B cell (primary cell): ENCODE results near the gene DHX40. TPM values are rescaled to one million over a fixed set of nuclear protein-coding genes. Genes with fewer than 3 reads are reported as not detected.
A peak's percentile ranks its signal among the peaks of the same experiment; 100 is the strongest.

Source experiments
- ATAC-seq: fragments of 200-7000 bp; cut with Tn5 transposase; one replicate; pipeline ENCODE4 v1.10.0; 2021; ENCODE audit warnings: low read depth, mild to moderate bottlenecking, moderate number of reproducible peaks, moderate library complexity
- CTCF ChIA-PET: fragments of 350-600 bp; sonication (Branson Sonifier 250); formaldehyde crosslinking; loops from one replicate; lab custom pipeline; 2021; ENCODE audit warnings: antibody characterized with exemption, inconsistent platforms; lab: Charles Lee
- POLR2A ChIA-PET: fragments of 350-600 bp; sonication (Branson Sonifier 250); formaldehyde crosslinking; loops from one replicate; lab custom pipeline; 2021; ENCODE audit warnings: antibody characterized with exemption; lab: Charles Lee
- DNase-seq: peaks from one replicate; pipeline ENCODE4 v3.0.0; 2013
- H2AFZ ChIP-seq: 2 replicates; pipeline ENCODE4 v1.6.1; 2012; ENCODE audit warnings: mild to moderate bottlenecking, low read depth, low read length; ENCODE audit not compliant: insufficient read depth, poor library complexity, severe bottlenecking
- H3K27ac ChIP-seq, 2 donors: 1 replicate in 1 of 2; 2 replicates in 1 of 2; pipeline ENCODE4 v1.5.1; 2012 to 2013; ENCODE audit warnings: low read length in 2 of 2, mild to moderate bottlenecking in 2 of 2, moderate library complexity in 1 of 2
- H3K27me3 ChIP-seq, 4 experiments: fragments of 200-600 bp in 1 of 4; sonication (generic) in 1 of 4; replicated peaks in 1 of 4; 1 replicate in 2 of 4; 2 replicates in 2 of 4; pipeline versions ENCODE4 v1.6.1 to v1.7.0; 2013 to 2016; ENCODE audit warnings: low read length in 3 of 4, mild to moderate bottlenecking in 2 of 4, mixed read lengths in 1 of 4, moderate library complexity in 1 of 4; ENCODE audit not compliant: insufficient read depth in 4 of 4, control insufficient read depth in 3 of 4; ENCODE audit errors: control extremely low read depth in 1 of 4
- H3K36me3 ChIP-seq, 2 experiments: replicated peaks in 1 of 2; 1 replicate in 1 of 2; 2 replicates in 1 of 2; pipeline versions ENCODE4 v1.6.1 to v1.7.1; 2013; ENCODE audit warnings: low read length in 1 of 2; ENCODE audit not compliant: insufficient read depth in 2 of 2, control insufficient read depth in 1 of 2; ENCODE audit errors: control extremely low read depth in 1 of 2, extremely low read depth in 1 of 2
- H3K4me1 ChIP-seq, 2 donors: fragments of 200-600 bp in 1 of 2; sonication (generic) in 1 of 2; 1 replicate in 1 of 2; 2 replicates in 1 of 2; pipeline versions ENCODE4 v1.5.1 to v1.6.1; 2013 to 2017; ENCODE audit warnings: low read length in 2 of 2; ENCODE audit not compliant: control insufficient read depth in 2 of 2, insufficient read depth in 2 of 2
- H3K4me2 ChIP-seq: replicated peaks from 2 replicates; pipeline ENCODE3; 2012; ENCODE audit warnings: mild to moderate bottlenecking, low read depth, low read length; ENCODE audit not compliant: poor library complexity, severe bottlenecking
- H3K4me3 ChIP-seq, 5 experiments: fragments of 200-600 bp in 1 of 5; sonication (generic) in 1 of 5; 1 replicate in 3 of 5; 2 replicates in 2 of 5; pipeline versions ENCODE4 v1.5.1 to v1.7.0; 2011 to 2016; ENCODE audit warnings: low read length in 4 of 5, mild to moderate bottlenecking in 4 of 5, low read depth in 2 of 5, control low read depth in 1 of 5, moderate library complexity in 1 of 5; ENCODE audit not compliant: insufficient read depth in 1 of 5; ENCODE audit errors: control extremely low read depth in 1 of 5, extremely low read depth in 1 of 5
- H3K79me2 ChIP-seq: fragments of 200-600 bp; sonication (generic); one replicate; pipeline ENCODE4 v1.6.0; 2016; ENCODE audit warnings: low read length; ENCODE audit not compliant: control insufficient read depth, insufficient read depth
- H3K9ac ChIP-seq: fragments of 200-600 bp; sonication (generic); 2 replicates; pipeline ENCODE4 v1.6.1; 2017; ENCODE audit warnings: mild to moderate bottlenecking, low read length, moderate library complexity
- H3K9me3 ChIP-seq, 3 donors: one replicate each; pipeline versions ENCODE4 v1.6.1 to v1.7.1; 2013; ENCODE audit warnings: low read length in 2 of 3; ENCODE audit not compliant: control insufficient read depth in 2 of 3, insufficient read depth in 1 of 3; ENCODE audit errors: control extremely low read depth in 1 of 3
- H4K20me1 ChIP-seq: 2 replicates; pipeline ENCODE4 v1.6.0; 2012; ENCODE audit warnings: mild to moderate bottlenecking, low read length; ENCODE audit not compliant: insufficient read depth, control insufficient read depth, poor library complexity, severe bottlenecking
- H3K27ac Mint-ChIP-seq: one replicate; pipeline ENCODE4 v1.8.0; 2021; ENCODE audit warnings: mixed read lengths
- H3K27me3 Mint-ChIP-seq: one replicate; pipeline ENCODE4 v1.8.0; 2021; ENCODE audit warnings: mixed read lengths
- H3K4me1 Mint-ChIP-seq: one replicate; pipeline ENCODE4 v1.8.0; 2021; ENCODE audit warnings: mixed read lengths
- H3K4me3 Mint-ChIP-seq: one replicate; pipeline ENCODE4 v1.8.0; 2021; ENCODE audit warnings: mixed read lengths
- H3K9me3 Mint-ChIP-seq: one replicate; pipeline ENCODE4 v1.8.0; 2022; ENCODE audit warnings: mixed read lengths; ENCODE audit not compliant: insufficient read depth
- CTCF ChIP-seq: fragments of 200-600 bp; IDR thresholded peaks from one replicate; pipeline ENCODE4 v1.8.0; 2022; ENCODE audit warnings: antibody characterized with exemption, mild to moderate bottlenecking
- EZH2 ChIP-seq: IDR thresholded peaks from 2 replicates; pipeline ENCODE4 v1.6.1; 2012; ENCODE audit warnings: borderline replicate concordance, low read depth, mild to moderate bottlenecking, moderate library complexity, low read length; ENCODE audit not compliant: insufficient read depth, poor library complexity, severe bottlenecking
- WGBS: methylation state at CpG from one replicate; pipeline ENCODE4 v1.1.5; 2013; ENCODE audit warnings: missing lambda C conversion rate; ENCODE audit not compliant: insufficient coverage; 5-methylcytosine and 5-hydroxymethylcytosine counted together
- intact Hi-C: fragments of 100-400 bp; cut with micrococcal nuclease; formaldehyde crosslinking; loops from one replicate; pipeline ENCODE4 v1.10.0; 2022
- polyA plus RNA-seq: library from polyadenylated mRNA; depleted of rRNA; stranded (reverse); fragments of >200 nt; gene quantifications from 2 replicates; pipeline ENCODE4 v1.2.3, GENCODE V29; 2012
- total RNA-seq, 2 donors: library from RNA; stranded (reverse); fragments of 120-200 nt in 1 of 2; gene quantifications; 1 replicate in 1 of 2; 2 replicates in 1 of 2; pipeline versions ENCODE4 v1.2.3 to v1.2.4, GENCODE V29; 2013 to 2022

Gene DHX40
- total and polyA plus RNA-seq, 2 donors (not counting 1 experiment from before 2014, with no cell fraction given) = 10.4 to 28.7 TPM

DNA sequence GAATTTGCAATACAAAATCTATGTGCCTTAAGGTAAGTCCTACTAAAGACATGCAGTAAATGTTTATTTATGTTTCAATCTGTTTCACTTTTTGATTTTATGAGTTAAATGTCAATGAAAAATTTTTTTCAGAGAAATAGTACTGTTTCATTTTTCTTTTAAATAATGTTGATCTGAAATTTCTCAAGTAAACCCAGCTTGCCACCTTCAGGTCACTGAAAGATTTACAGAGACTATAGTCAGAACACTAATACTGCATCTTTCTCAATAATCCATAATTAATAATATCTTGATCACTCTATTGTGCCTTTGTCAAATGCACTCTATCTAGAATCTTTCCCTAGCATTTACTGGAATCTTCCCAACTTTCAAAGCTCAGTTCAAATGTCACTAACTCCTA lies 6.5 kb upstream of the DHX40 start:
- POLR2A ChIA-PET = no interaction called here
- H3K4me3 Mint-ChIP-seq = no peak overlapping the region
- H3K9me3 Mint-ChIP-seq = no peaks in the 10 kb centered on the region
- no peaks in the 10 kb centered on the region for H3K4me1 ChIP-seq
- CTCF ChIA-PET = no interaction called here
- H4K20me1 ChIP-seq = no peaks in the 10 kb centered on the region
- H3K79me2 ChIP-seq = no peaks in the 10 kb centered on the region
- H3K27ac Mint-ChIP-seq = no peak overlapping the region
- peaks cover 7% of the 10 kb centered on the region for H3K27me3 Mint-ChIP-seq
- H3K9me3 ChIP-seq = peaks cover 0 to 2% (median 0%) of the 10 kb centered on the region in 3 donors
- H3K9ac ChIP-seq = no peak overlapping the region
- H3K4me1 Mint-ChIP-seq = no peaks in the 10 kb centered on the region
- DNase-seq (no peak), ATAC-seq (no peak)
- H3K36me3 ChIP-seq = no peaks in the 10 kb centered on the region
- TF ChIP-seq CTCF (no peak), EZH2 (no peak)
- no peak overlapping the region for H3K4me3 ChIP-seq
- H3K27me3 ChIP-seq = no peaks in the 10 kb centered on the region
- H2AFZ ChIP-seq = no peak overlapping the region
- intact Hi-C loops = no loop called here
- no peak overlapping the region for H3K27ac ChIP-seq
- H3K4me2 ChIP-seq = no peak overlapping the region

DNA sequence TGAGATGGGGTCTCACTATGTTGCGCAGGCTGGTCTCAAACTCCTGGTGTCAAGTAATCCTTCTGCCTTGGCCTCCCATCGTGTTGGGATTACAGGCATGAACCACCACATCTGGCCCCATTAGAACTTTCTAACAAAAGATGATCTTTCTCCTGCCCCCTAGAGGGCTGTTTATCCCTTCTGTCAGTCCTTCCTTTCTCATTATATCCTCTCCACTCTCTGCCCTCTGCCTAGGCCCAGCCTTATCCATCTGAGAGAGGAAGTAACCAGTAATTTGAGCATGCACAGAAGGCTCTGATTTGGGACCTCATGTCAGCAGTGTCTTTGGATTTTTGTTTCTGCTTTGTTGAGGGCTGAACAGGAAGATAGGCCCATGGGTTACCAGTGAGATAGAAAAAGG lies 4.4 kb upstream of the DHX40 start:
- no peak overlapping the region for H2AFZ ChIP-seq

More for the DNA sequence above, 4.4 kb upstream of the DHX40 start:
- intact Hi-C loops = no loop called here
- H3K27me3 ChIP-seq = no peaks in the 10 kb centered on the region
- no peak overlapping the region for H3K9ac ChIP-seq
- H3K4me1 ChIP-seq = peaks cover 6 to 10% of the 10 kb centered on the region in 2 donors
- TF ChIP-seq CTCF = peak; percentile 15
- TF ChIP-seq EZH2 = no peak
- peaks cover 0 to 5% (median 0%) of the 10 kb centered on the region in 3 donors for H3K9me3 ChIP-seq
- POLR2A ChIA-PET = no interaction called here
- 100% methylated on average over 2 of the region's 2 CpGs for WGBS
- H3K79me2 ChIP-seq = peaks cover 7% of the 10 kb centered on the region
- H3K27ac ChIP-seq = no peak overlapping the region
- Mint-ChIP-seq H3K9me3 (no peaks in the 10 kb centered on the region), H3K4me3 (no peak overlapping the region), H3K27me3 (no peaks in the 10 kb centered on the region), H3K27ac (no peak overlapping the region), H3K4me1 (peaks cover 9% of the 10 kb centered on the region)
- DNase-seq = peak; percentile 16
- no peak for ATAC-seq
- no peaks in the 10 kb centered on the region for H3K36me3 ChIP-seq
- no peaks in the 10 kb centered on the region for H4K20me1 ChIP-seq
- no peak overlapping the region for H3K4me3 ChIP-seq
- CTCF ChIA-PET = no interaction called here
- no peak overlapping the region for H3K4me2 ChIP-seq
